GM12878 (cell line): Measurements from ENCODE around the gene RNASEH2B. TPM values are rescaled to one million over a fixed set of nuclear protein-coding genes. Genes with fewer than 3 reads are reported as not detected.
A peak's percentile ranks its signal among the peaks of the same experiment; 100 is the strongest.

Source experiments
- ASH2L ChIP-seq: fragments of 300-600, 200-600 bp; sonication (generic); IDR thresholded peaks from 2 replicates; pipeline ENCODE4 v1.6.1; 2017; ENCODE audit warnings: low read depth, mild to moderate bottlenecking, borderline replicate concordance
- BHLHE40 ChIP-seq, 2 experiments: fragments of 450-650 bp in 1 of 2; IDR thresholded peaks; 2 replicates each; pipeline ENCODE4 v1.6.1; 2011 to 2017; ENCODE audit warnings: low read depth in 2 of 2, borderline replicate concordance in 1 of 2, improper control_type of control experiment in 1 of 2, low read length in 1 of 2, mild to moderate bottlenecking in 1 of 2
- BRCA1 ChIP-seq: IDR thresholded peaks from 2 replicates; pipeline ENCODE4 v1.6.1; 2011; ENCODE audit warnings: low read depth, low read length, improper control_type of control experiment
- CHD2 ChIP-seq: IDR thresholded peaks from 2 replicates; pipeline ENCODE4 v1.6.1; 2011; ENCODE audit warnings: low read depth, low read length, improper control_type of control experiment, borderline replicate concordance
- E2F4 ChIP-seq: IDR thresholded peaks from 2 replicates; pipeline ENCODE4 v1.6.1; 2012; ENCODE audit warnings: low read depth, low read length, improper control_type of control experiment
- HDAC6 ChIP-seq: fragments of 200-600 bp; sonication (generic); IDR thresholded peaks from one replicate; pipeline ENCODE4 v1.8.0; 2017; ENCODE audit warnings: antibody characterized with exemption; ENCODE audit not compliant: unreplicated experiment
- IRF5 ChIP-seq: fragments of 450-650 bp; IDR thresholded peaks from 2 replicates; pipeline ENCODE4 v1.6.1; 2017; ENCODE audit warnings: borderline replicate concordance
- NFYA ChIP-seq: IDR thresholded peaks from 2 replicates; pipeline ENCODE4 v1.6.1; 2011; ENCODE audit warnings: low read depth, mild to moderate bottlenecking, low read length, improper control_type of control experiment, borderline replicate concordance
- NFYB ChIP-seq: IDR thresholded peaks from 2 replicates; pipeline ENCODE4 v1.6.1; 2011; ENCODE audit warnings: low read depth, mild to moderate bottlenecking, low read length, improper control_type of control experiment, moderate library complexity; ENCODE audit not compliant: insufficient read depth
- RCOR1 ChIP-seq: conservative IDR thresholded peaks from 2 replicates; pipeline ENCODE4 v1.6.1; 2012; ENCODE audit warnings: low read depth, low read length, improper control_type of control experiment
- SMC3 ChIP-seq: IDR thresholded peaks from 2 replicates; pipeline ENCODE4 v1.6.1; 2011; ENCODE audit warnings: low read length, improper control_type of control experiment, borderline replicate concordance
- STAT3 ChIP-seq: IDR thresholded peaks from 2 replicates; pipeline ENCODE4 v1.6.1; 2011; ENCODE audit warnings: low read depth, low read length, improper control_type of control experiment
- ZSCAN29 ChIP-seq: fragments of 450-650 bp; IDR thresholded peaks from 2 replicates; pipeline ENCODE4 v1.6.1; 2017; ENCODE audit warnings: mild to moderate bottlenecking, moderate library complexity
- polyA plus RNA-seq, 11 experiments: library from polyadenylated mRNA; depleted of rRNA in 4 of 11; unstranded in 6 of 11; stranded (reverse) in 5 of 11; fragments of >200 nt; fragmentation: Nextera tagmentation in 4 of 11; fragmentation: Illumina TruSeq in 1 of 11; extraction: Ambion mirVana in 4 of 11; extraction: Trizol in 1 of 11; gene quantifications; 1 replicate in 1 of 11; 2 replicates in 10 of 11; pipeline versions ENCODE4 v1.2.1 to v1.2.3, GENCODE V29; 2011 to 2016; ENCODE audit warnings: inconsistent platforms in 2 of 11, missing spikeins in 2 of 11, low read depth in 1 of 11
- total RNA-seq, 4 experiments: library from RNA; depleted of rRNA in 3 of 4; stranded (reverse); fragments of >200 nt in 3 of 4; fragmentation: Illumina TruSeq in 1 of 4; extraction: Trizol in 1 of 4; gene quantifications; 2 replicates each; pipeline versions ENCODE4 v1.2.1 to v1.2.3, GENCODE V29; 2013 to 2021
- TF ChIP-seq, protein P1 (sequence below): fragments of 450-650 bp; IDR thresholded peaks from 2 replicates; pipeline ENCODE4 v1.6.1; 2017; ENCODE audit warnings: mild to moderate bottlenecking, moderate library complexity
- TF ChIP-seq, protein P2 (sequence below): fragments of 450-650 bp; IDR thresholded peaks from 2 replicates; pipeline ENCODE4 v1.6.1; 2017; ENCODE audit warnings: mild to moderate bottlenecking, low read depth, inconsistent platforms; ENCODE audit not compliant: poor library complexity, severe bottlenecking
- TF ChIP-seq, protein P3 (sequence below): fragments of 450-650 bp; IDR thresholded peaks from 2 replicates; pipeline ENCODE4 v1.6.1; 2014; ENCODE audit warnings: mild to moderate bottlenecking

The RNASEH2B gene
- total and polyA plus RNA-seq, 10 of the 15 experiments (the other 5 are each of a cell fraction or from before 2014, with no cell fraction given): 64.9 to 148 (median 97.3) TPM

DNA sequence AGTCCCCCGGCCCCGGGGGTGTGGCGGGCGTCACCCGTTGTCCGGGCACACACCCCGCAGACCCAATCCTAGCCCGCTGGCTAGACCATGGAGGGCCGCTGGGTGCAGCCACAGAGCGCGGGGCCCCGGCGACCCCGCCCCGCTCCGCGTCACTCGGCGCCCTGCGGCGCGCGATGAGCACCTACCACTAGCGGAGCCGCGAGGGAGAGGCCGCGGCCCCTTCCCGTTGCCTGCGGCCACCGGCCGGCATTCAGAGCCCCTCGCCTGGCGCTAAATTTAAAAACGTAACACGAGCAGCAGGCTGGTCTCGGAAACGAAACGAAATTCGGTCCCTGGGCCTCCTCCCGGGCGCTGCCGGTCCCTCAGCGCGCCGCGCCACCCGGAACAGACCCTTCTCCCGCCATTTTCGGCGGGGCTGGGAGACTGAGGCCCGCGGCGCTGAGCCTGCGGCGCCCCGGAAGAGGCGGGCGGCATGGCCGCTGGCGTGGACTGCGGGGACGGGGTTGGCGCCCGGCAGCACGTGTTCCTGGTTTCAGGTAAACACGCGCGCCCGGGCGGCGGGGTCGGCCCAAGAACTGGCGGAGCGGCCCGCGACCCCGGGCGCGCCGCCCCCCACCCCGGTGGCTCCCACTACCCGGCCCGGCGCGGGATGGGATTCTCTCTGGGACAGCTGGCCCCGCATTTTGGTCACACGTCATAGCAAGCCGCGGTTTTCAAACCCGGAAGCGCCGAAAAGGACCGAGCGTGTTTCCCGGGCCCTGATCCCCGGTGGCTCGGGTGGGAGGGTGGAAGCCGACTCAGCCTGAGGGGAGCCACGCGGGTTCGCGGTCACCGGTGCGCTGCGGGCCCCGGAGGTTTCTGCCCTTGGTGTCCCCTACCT lies at the start of gene RNASEH2B (continued):
- TF ChIP-seq, protein P1, sequence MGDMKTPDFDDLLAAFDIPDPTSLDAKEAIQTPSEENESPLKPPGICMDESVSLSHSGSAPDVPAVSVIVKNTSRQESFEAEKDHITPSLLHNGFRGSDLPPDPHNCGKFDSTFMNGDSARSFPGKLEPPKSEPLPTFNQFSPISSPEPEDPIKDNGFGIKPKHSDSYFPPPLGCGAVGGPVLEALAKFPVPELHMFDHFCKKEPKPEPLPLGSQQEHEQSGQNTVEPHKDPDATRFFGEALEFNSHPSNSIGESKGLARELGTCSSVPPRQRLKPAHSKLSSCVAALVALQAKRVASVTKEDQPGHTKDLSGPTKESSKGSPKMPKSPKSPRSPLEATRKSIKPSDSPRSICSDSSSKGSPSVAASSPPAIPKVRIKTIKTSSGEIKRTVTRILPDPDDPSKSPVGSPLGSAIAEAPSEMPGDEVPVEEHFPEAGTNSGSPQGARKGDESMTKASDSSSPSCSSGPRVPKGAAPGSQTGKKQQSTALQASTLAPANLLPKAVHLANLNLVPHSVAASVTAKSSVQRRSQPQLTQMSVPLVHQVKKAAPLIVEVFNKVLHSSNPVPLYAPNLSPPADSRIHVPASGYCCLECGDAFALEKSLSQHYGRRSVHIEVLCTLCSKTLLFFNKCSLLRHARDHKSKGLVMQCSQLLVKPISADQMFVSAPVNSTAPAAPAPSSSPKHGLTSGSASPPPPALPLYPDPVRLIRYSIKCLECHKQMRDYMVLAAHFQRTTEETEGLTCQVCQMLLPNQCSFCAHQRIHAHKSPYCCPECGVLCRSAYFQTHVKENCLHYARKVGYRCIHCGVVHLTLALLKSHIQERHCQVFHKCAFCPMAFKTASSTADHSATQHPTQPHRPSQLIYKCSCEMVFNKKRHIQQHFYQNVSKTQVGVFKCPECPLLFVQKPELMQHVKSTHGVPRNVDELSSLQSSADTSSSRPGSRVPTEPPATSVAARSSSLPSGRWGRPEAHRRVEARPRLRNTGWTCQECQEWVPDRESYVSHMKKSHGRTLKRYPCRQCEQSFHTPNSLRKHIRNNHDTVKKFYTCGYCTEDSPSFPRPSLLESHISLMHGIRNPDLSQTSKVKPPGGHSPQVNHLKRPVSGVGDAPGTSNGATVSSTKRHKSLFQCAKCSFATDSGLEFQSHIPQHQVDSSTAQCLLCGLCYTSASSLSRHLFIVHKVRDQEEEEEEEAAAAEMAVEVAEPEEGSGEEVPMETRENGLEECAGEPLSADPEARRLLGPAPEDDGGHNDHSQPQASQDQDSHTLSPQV: no peak
- TF ChIP-seq, protein P2, sequence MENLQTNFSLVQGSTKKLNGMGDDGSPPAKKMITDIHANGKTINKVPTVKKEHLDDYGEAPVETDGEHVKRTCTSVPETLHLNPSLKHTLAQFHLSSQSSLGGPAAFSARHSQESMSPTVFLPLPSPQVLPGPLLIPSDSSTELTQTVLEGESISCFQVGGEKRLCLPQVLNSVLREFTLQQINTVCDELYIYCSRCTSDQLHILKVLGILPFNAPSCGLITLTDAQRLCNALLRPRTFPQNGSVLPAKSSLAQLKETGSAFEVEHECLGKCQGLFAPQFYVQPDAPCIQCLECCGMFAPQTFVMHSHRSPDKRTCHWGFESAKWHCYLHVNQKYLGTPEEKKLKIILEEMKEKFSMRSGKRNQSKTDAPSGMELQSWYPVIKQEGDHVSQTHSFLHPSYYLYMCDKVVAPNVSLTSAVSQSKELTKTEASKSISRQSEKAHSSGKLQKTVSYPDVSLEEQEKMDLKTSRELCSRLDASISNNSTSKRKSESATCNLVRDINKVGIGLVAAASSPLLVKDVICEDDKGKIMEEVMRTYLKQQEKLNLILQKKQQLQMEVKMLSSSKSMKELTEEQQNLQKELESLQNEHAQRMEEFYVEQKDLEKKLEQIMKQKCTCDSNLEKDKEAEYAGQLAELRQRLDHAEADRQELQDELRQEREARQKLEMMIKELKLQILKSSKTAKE: no peak
- TF ChIP-seq RCOR1: no peak
- TF ChIP-seq E2F4: peak; percentile 88
- TF ChIP-seq, protein P3, sequence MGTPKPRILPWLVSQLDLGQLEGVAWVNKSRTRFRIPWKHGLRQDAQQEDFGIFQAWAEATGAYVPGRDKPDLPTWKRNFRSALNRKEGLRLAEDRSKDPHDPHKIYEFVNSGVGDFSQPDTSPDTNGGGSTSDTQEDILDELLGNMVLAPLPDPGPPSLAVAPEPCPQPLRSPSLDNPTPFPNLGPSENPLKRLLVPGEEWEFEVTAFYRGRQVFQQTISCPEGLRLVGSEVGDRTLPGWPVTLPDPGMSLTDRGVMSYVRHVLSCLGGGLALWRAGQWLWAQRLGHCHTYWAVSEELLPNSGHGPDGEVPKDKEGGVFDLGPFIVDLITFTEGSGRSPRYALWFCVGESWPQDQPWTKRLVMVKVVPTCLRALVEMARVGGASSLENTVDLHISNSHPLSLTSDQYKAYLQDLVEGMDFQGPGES: no peak
- TF ChIP-seq IRF5: no peak
- TF ChIP-seq HDAC6: no peak
- TF ChIP-seq BHLHE40 (IDR thresholded peaks at IDR 0.05; ENCODE audit: borderline replicate concordance in 1 of 2, low read depth in 2 of 2, low read length in 1 of 2): peak; percentile 79 to 93
- TF ChIP-seq SMC3: 0 out of 2 replicates have a peak, but pooled peaks have one; percentile 4
- TF ChIP-seq CHD2: 0 out of 2 replicates have a peak, but pooled peaks have one; percentile 18
- no peak for TF ChIP-seq ZSCAN29
- no peak for TF ChIP-seq STAT3
- no peak for TF ChIP-seq BRCA1
- TF ChIP-seq ASH2L: peak; percentile 85; the same call in 1 of the 2 replicates
- no peak for TF ChIP-seq NFYA
- no peak for TF ChIP-seq NFYB
